H9 (cell line): Measurements from ENCODE around the gene ULK4. TPM values are rescaled to one million over a fixed set of nuclear protein-coding genes. Genes with fewer than 3 reads are reported as not detected.

Source experiments
- DNase-seq: peaks from one replicate; pipeline ENCODE4 v3.0.0-alpha.2; 2017
- H2AFZ ChIP-seq: one replicate; pipeline ENCODE4 v1.6.1; 2013; ENCODE audit warnings: mild to moderate bottlenecking, low read length, control low read depth, moderate library complexity
- H2AK5ac ChIP-seq: 2 replicates; pipeline ENCODE4 v1.6.1; 2013; ENCODE audit warnings: low read length, control low read depth, mixed read lengths; ENCODE audit not compliant: insufficient read length
- H2BK120ac ChIP-seq: one replicate; pipeline ENCODE4 v1.6.1; 2013; ENCODE audit warnings: low read depth, mild to moderate bottlenecking, low read length, control low read depth, inconsistent platforms; ENCODE audit not compliant: poor library complexity, severe bottlenecking
- H2BK12ac ChIP-seq: 2 replicates; pipeline ENCODE4 v1.6.1; 2013; ENCODE audit warnings: low read length, control low read depth, mixed read lengths, low read depth; ENCODE audit not compliant: insufficient read length
- H2BK15ac ChIP-seq: 2 replicates; pipeline ENCODE4 v1.6.1; 2013; ENCODE audit warnings: low read depth, low read length, control low read depth
- H2BK20ac ChIP-seq: one replicate; pipeline ENCODE4 v1.6.1; 2013; ENCODE audit warnings: low read depth, mild to moderate bottlenecking, low read length, control low read depth, inconsistent platforms; ENCODE audit not compliant: poor library complexity, severe bottlenecking
- H2BK5ac ChIP-seq: 2 replicates; pipeline ENCODE4 v1.6.1; 2013; ENCODE audit warnings: low read length, control low read depth, mixed read lengths; ENCODE audit not compliant: insufficient read length
- H3K14ac ChIP-seq: 2 replicates; pipeline ENCODE4 v1.6.1; 2013; ENCODE audit warnings: low read length, control low read depth; ENCODE audit not compliant: insufficient read depth
- H3K18ac ChIP-seq: 2 replicates; pipeline ENCODE4 v1.6.1; 2013; ENCODE audit warnings: low read depth, mild to moderate bottlenecking, mixed read lengths, low read length, control low read depth; ENCODE audit not compliant: insufficient read length
- H3K23ac ChIP-seq: 2 replicates; pipeline ENCODE4 v1.6.1; 2013; ENCODE audit warnings: low read length, control low read depth, mixed read lengths, low read depth; ENCODE audit not compliant: insufficient read length
- H3K23me2 ChIP-seq: 2 replicates; pipeline ENCODE4 v1.6.1; 2013; ENCODE audit warnings: low read depth, mild to moderate bottlenecking, mixed read lengths, low read length, control low read depth; ENCODE audit not compliant: insufficient read length, poor library complexity, severe bottlenecking
- H3K27ac ChIP-seq: 2 replicates; pipeline ENCODE4 v1.5.1; 2013; ENCODE audit warnings: low read length, control low read depth, mixed read lengths, low read depth; ENCODE audit not compliant: insufficient read length
- H3K27me3 ChIP-seq: 2 replicates; pipeline ENCODE4 v1.6.1; 2013; ENCODE audit warnings: low read length, control low read depth, inconsistent platforms; ENCODE audit not compliant: insufficient read depth
- H3K4ac ChIP-seq: 2 replicates; pipeline ENCODE4 v1.6.1; 2013; ENCODE audit warnings: low read depth, mild to moderate bottlenecking, control low read depth, inconsistent platforms, low read length, moderate library complexity
- H3K4me1 ChIP-seq: 2 replicates; pipeline ENCODE4 v1.6.1; 2013; ENCODE audit warnings: low read length, control low read depth, inconsistent platforms; ENCODE audit not compliant: insufficient read depth
- H3K4me2 ChIP-seq: 2 replicates; pipeline ENCODE4 v1.6.1; 2013; ENCODE audit warnings: low read length, control low read depth, mixed read lengths; ENCODE audit not compliant: insufficient read length, insufficient read depth
- H3K56ac ChIP-seq: 2 replicates; pipeline ENCODE4 v1.6.1; 2013; ENCODE audit warnings: low read depth, mild to moderate bottlenecking, mixed read lengths, low read length, control low read depth; ENCODE audit not compliant: insufficient read length
- H3K79me1 ChIP-seq: 2 replicates; pipeline ENCODE4 v1.6.1; 2013; ENCODE audit warnings: low read depth, mild to moderate bottlenecking, moderate library complexity, low read length, control low read depth, inconsistent platforms; ENCODE audit not compliant: insufficient read depth, poor library complexity, severe bottlenecking
- H3K79me2 ChIP-seq: 2 replicates; pipeline ENCODE4 v1.6.1; 2013; ENCODE audit warnings: low read length, control low read depth, inconsistent platforms; ENCODE audit not compliant: insufficient read depth
- H3K9ac ChIP-seq: 2 replicates; pipeline ENCODE4 v1.6.1; 2013; ENCODE audit warnings: low read length, control low read depth, mixed read lengths; ENCODE audit not compliant: insufficient read length; ENCODE audit errors: extremely low read depth
- H3K9me3 ChIP-seq: one replicate; pipeline ENCODE4 v1.6.1; 2013; ENCODE audit warnings: low read depth, low read length, inconsistent platforms; ENCODE audit not compliant: control insufficient read depth
- H3T11ph ChIP-seq: one replicate; pipeline ENCODE4 v1.6.1; 2013; ENCODE audit warnings: mild to moderate bottlenecking, low read length, control low read depth, inconsistent platforms
- H4K20me1 ChIP-seq: one replicate; pipeline ENCODE4 v1.6.1; 2013; ENCODE audit not compliant: control insufficient read depth, insufficient read length, insufficient read depth
- H4K5ac ChIP-seq: 2 replicates; pipeline ENCODE4 v1.6.1; 2013; ENCODE audit warnings: low read depth, mild to moderate bottlenecking, mixed read lengths, low read length, control low read depth; ENCODE audit not compliant: insufficient read length
- H4K8ac ChIP-seq: replicated peaks from 2 replicates; pipeline ENCODE4 v1.6.1; 2013; ENCODE audit warnings: low read length, control low read depth, mixed read lengths, low read depth; ENCODE audit not compliant: insufficient read length
- H4K91ac ChIP-seq: 2 replicates; pipeline ENCODE4 v1.6.1; 2013; ENCODE audit warnings: low read depth, mild to moderate bottlenecking, moderate library complexity, mixed read lengths, low read length, control low read depth; ENCODE audit not compliant: insufficient read length
- H3K27ac Mint-ChIP-seq, 3 experiments: 2 replicates in 2 of 3; 3 replicates in 1 of 3; pipeline ENCODE4 v1.8.0; 2020 to 2021; ENCODE audit warnings: mixed read lengths in 3 of 3, mild to moderate bottlenecking in 1 of 3, moderate library complexity in 1 of 3
- H3K27me3 Mint-ChIP-seq: 2 replicates; pipeline ENCODE4 v1.8.0; 2021; ENCODE audit warnings: low read depth, mild to moderate bottlenecking, moderate library complexity, mixed read lengths
- H3K36me3 Mint-ChIP-seq, 3 experiments: 2 replicates in 2 of 3; 3 replicates in 1 of 3; pipeline ENCODE4 v1.8.0; 2020 to 2021; ENCODE audit warnings: low read depth in 3 of 3, mixed read lengths in 3 of 3; ENCODE audit not compliant: insufficient read depth in 1 of 3
- H3K4me1 Mint-ChIP-seq, 2 experiments: 2 replicates each; pipeline ENCODE4 v1.8.0; 2020; ENCODE audit warnings: mixed read lengths in 2 of 2
- H3K4me3 Mint-ChIP-seq, 2 experiments: 2 replicates in 1 of 2; 3 replicates in 1 of 2; pipeline ENCODE4 v1.8.0; 2020 to 2021; ENCODE audit warnings: mild to moderate bottlenecking in 2 of 2, mixed read lengths in 2 of 2, moderate library complexity in 1 of 2
- H3K9me3 Mint-ChIP-seq, 2 experiments: 2 replicates in 1 of 2; 3 replicates in 1 of 2; pipeline ENCODE4 v1.8.0; 2020; ENCODE audit warnings: mild to moderate bottlenecking in 2 of 2, mixed read lengths in 2 of 2, moderate library complexity in 1 of 2
- CTCF ChIP-seq: fragments of 200-600 bp; sonication (generic); conservative IDR thresholded peaks from 3 replicates; pipeline ENCODE4 v1.8.0; 2021; ENCODE audit warnings: antibody characterized with exemption, mild to moderate bottlenecking
- WGBS: extraction: QIAGEN DNeasy Blood & Tissue Kit; methylation state at CpG from one replicate; pipeline ENCODE4 v1.1.7; 2013; ENCODE audit warnings: missing lambda C conversion rate, low lambda C conversion rate, mixed read lengths; ENCODE audit not compliant: insufficient read length; ENCODE audit errors: extremely low coverage; 5-methylcytosine and 5-hydroxymethylcytosine counted together
- total RNA-seq: library from RNA; stranded (reverse); gene quantifications from 2 replicates; pipeline ENCODE4 v1.2.1, GENCODE V29; 2021

Gene ULK4
- total RNA-seq, 1 experiment from 2014 or later = 12.9 TPM

- H2BK20ac ChIP-seq = no peak overlapping the region
- no peaks in the 10 kb centered on the region for H3K27me3 Mint-ChIP-seq
- H3K4me2 ChIP-seq = no peak overlapping the region
- no peaks in the 10 kb centered on the region for H3K4me1 ChIP-seq
- H3K9ac ChIP-seq = no peak overlapping the region
- no peak overlapping the region for H4K91ac ChIP-seq
- H3K79me1 ChIP-seq = no peaks in the 10 kb centered on the region
- no peak overlapping the region for H3K4ac ChIP-seq
- no peaks in the 10 kb centered on the region for H3K79me2 ChIP-seq
- no peak overlapping the region for H2BK5ac ChIP-seq
- no peak overlapping the region for H2AK5ac ChIP-seq
- TF ChIP-seq CTCF = no peak
- no peak overlapping the region for H3K18ac ChIP-seq
- no peak overlapping the region for H3K27ac ChIP-seq
- H3T11ph ChIP-seq = no peak overlapping the region
- no peaks in the 10 kb centered on the region for H3K9me3 ChIP-seq
- H3K27ac Mint-ChIP-seq = no peak overlapping the region
- no peak overlapping the region for H2AFZ ChIP-seq
- H3K4me3 Mint-ChIP-seq = no peak overlapping the region
- no peak overlapping the region for H2BK15ac ChIP-seq
- H3K23ac ChIP-seq = no peak overlapping the region
- WGBS = no CpG with 5 or more reads among the region's 1 CpG
- no peak overlapping the region for H2BK12ac ChIP-seq
- H4K5ac ChIP-seq = no peak overlapping the region
- H3K27me3 ChIP-seq = no peaks in the 10 kb centered on the region
- no peak overlapping the region for H3K56ac ChIP-seq
- no peaks in the 10 kb centered on the region for H3K9me3 Mint-ChIP-seq
- H3K4me1 Mint-ChIP-seq = no peaks in the 10 kb centered on the region
- no peaks in the 10 kb centered on the region for H3K36me3 Mint-ChIP-seq
- no peaks in the 10 kb centered on the region for H3K23me2 ChIP-seq
- no peak overlapping the region for H3K14ac ChIP-seq
- H2BK120ac ChIP-seq = no peak overlapping the region
- no peak overlapping the region for H4K8ac ChIP-seq
- DNase-seq = no peak
- H4K20me1 ChIP-seq = no peaks in the 10 kb centered on the region
These were observed 459.9 kb downstream of the ULK4 start for GRCh38 chr3:41502023-41502422.
